AG04449 (cell line): ENCODE data around the gene ARF3.

ENCODE experiments used
- CTCF ChIA-PET: fragments of 350-600 bp; formaldehyde crosslinking; extraction: SDS; loops from one replicate; lab custom pipeline; 2021; ENCODE audit warnings: antibody characterized with exemption; lab: Yijun Ruan, JAX
- POLR2A ChIA-PET: fragments of 400-600, 350-600 bp; formaldehyde crosslinking; extraction: SDS; loops from one replicate; lab custom pipeline; 2020; ENCODE audit warnings: antibody characterized with exemption, inconsistent platforms; lab: Yijun Ruan, JAX
- DNase-seq: peaks from one replicate; pipeline ENCODE4 v3.0.0-alpha.2; 2010; ENCODE audit warnings: low read depth, low spot score
- H3K4me3 ChIP-seq: 2 replicates; pipeline ENCODE4 v1.5.1; 2011; ENCODE audit warnings: low read depth, mild to moderate bottlenecking, control low read depth, low read length
- TF ChIP-seq, protein P1 (sequence below): IDR thresholded peaks from one replicate; pipeline ENCODE4 v1.5.1; 2011; ENCODE audit warnings: mild to moderate bottlenecking, moderate library complexity, low read length, control low read depth, inconsistent platforms; ENCODE audit not compliant: insufficient read depth; ENCODE audit errors: missing control alignments

The ARF3 gene

GRCh38 chr12:48991247-48992050 lies 34.2 kb upstream of the ARF3 start:
- DNase-seq, result no peak
- ChIA-PET CTCF (interaction anchor here (1.1 to 40.7 kb wide), 6 partner anchors 2 to 57 kb away, joined by 3 to 1340 read pairs (median 154); partner anchors contain the start of genes ARF3, DDN, PRKAG1 and WNT1), POLR2A (no interaction called here)
- H3K4me3 ChIP-seq, result no peak overlapping the region
- TF ChIP-seq, protein P1, sequence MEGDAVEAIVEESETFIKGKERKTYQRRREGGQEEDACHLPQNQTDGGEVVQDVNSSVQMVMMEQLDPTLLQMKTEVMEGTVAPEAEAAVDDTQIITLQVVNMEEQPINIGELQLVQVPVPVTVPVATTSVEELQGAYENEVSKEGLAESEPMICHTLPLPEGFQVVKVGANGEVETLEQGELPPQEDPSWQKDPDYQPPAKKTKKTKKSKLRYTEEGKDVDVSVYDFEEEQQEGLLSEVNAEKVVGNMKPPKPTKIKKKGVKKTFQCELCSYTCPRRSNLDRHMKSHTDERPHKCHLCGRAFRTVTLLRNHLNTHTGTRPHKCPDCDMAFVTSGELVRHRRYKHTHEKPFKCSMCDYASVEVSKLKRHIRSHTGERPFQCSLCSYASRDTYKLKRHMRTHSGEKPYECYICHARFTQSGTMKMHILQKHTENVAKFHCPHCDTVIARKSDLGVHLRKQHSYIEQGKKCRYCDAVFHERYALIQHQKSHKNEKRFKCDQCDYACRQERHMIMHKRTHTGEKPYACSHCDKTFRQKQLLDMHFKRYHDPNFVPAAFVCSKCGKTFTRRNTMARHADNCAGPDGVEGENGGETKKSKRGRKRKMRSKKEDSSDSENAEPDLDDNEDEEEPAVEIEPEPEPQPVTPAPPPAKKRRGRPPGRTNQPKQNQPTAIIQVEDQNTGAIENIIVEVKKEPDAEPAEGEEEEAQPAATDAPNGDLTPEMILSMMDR, result no peak

- ChIA-PET POLR2A (no interaction called here), CTCF (interaction anchor here (1.1 to 40.7 kb wide), 4 partner anchors 3 to 56 kb away, joined by 3 to 1340 read pairs (median 672); partner anchors contain the start of genes ARF3, DDN, PRKAG1 and WNT1)
- H3K4me3 ChIP-seq, result no peak overlapping the region
- no peak for DNase-seq
- TF ChIP-seq, protein P1, result no peak
Measured at GRCh38 chr12:48990552-48990951, 33.3 kb upstream of the ARF3 start.

DNA sequence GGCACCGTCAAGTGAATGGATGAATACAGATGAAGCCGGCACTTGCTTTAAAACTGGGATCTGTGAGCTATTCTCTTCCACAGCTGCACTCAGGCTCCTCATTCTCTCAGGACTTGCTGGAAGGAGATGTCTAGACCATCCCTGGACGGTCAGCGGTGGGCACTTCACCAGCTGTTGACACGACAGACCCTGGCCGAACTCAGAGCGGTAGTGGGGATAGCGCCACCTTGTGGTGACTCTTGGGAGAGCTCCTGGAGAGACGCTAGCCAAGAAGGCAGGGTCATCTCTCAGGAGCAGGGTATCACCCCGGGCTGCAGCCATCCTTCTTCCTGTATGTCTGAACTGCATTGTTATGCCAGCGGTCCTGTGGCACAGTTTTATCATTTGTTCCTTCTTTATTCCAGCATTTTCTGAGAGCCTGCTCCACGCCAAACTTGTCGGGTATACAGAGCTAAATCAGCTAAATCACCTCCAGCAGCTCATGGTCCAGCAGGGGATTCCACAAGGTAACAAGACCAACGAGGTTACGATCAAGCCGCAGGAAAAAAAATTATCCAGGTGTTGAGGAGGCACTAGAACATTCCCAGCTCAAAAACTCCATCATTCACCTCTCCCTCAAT lies 30.9 kb upstream of the ARF3 start:
- no peak overlapping the region for H3K4me3 ChIP-seq
- DNase-seq, result no peak
- CTCF ChIA-PET, result interaction anchor here (0.7 to 40.7 kb wide), 29 partner anchors 5 to 191 kb away, joined by 3 to 1340 read pairs (median 6); partner anchors contain the start of genes ARF3, DDN, DDX23 and DHH
- POLR2A ChIA-PET, result interaction anchor here (1.4 kb wide), 1 partner anchor 21 kb away, joined by 3 read pairs; no protein-coding TSS in a partner anchor
- TF ChIP-seq, protein P1, result peak; percentile 85

GRCh38 chr12:48986720-48987291 lies 29.5 kb upstream of the ARF3 start:
- TF ChIP-seq, protein P1, result no peak
- no peak overlapping the region for H3K4me3 ChIP-seq
- ChIA-PET CTCF (interaction anchor here (1.0 to 40.7 kb wide), 10 partner anchors 6 to 134 kb away, joined by 3 to 1340 read pairs (median 14); partner anchors contain the start of genes ARF3, DDN, DDX23 and FKBP11), POLR2A (no interaction called here)
- no peak for DNase-seq

DNA sequence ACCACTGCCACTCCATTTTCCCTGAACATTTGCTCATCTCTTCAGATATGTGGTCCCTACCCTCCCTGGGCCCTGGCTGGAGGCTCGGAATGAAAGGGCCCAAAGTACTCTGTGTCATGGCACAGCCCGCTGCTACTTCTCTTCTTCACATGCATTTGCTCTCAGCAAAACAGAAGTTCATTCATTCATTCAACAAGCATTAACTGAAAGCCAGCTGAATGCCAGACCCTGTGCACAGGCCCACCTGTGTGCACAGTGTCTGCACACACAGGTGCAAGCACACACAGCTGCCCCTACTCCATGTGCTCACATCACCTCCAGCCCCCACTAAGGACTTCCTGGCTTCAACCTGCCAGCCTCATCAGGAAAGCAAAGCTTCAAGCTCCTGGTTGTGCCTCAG lies 28.6 kb upstream of the ARF3 start:
- no peak for DNase-seq
- POLR2A ChIA-PET, result no interaction called here
- no peak overlapping the region for H3K4me3 ChIP-seq
- TF ChIP-seq, protein P1, result no peak
- CTCF ChIA-PET, result interaction anchor here (1.7 to 40.7 kb wide), 4 partner anchors 7 to 133 kb away, joined by 4 to 1340 read pairs (median 702); partner anchors contain the start of genes ARF3, DDN, DDX23 and WNT1

DNA sequence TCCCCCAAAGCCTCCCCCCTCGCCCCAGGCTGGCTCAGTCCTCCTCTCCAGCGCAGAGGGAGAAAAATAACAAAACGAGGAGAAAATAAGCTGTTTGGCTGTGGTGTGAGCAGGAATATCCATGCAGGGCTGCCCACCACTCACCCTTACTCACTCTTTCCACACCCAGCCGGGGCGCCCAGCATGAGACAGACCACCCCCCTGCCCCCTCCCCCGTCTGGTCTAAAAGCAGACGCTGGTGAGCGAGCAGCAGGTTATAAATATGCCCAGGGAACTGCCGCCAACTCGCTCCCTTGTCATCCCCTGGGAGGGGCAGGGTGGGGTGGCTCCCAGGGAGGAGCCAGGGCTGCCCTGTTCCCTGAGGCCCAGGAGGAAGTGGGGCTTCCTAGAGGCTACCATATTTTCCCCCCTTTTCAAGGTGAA lies 28.2 kb upstream of the ARF3 start:
- no peak for DNase-seq
- ChIA-PET CTCF (interaction anchor here (1.6 to 40.7 kb wide), 5 partner anchors 8 to 133 kb away, joined by 4 to 1340 read pairs (median 65); partner anchors contain the start of genes ARF3, DDN, DDX23 and WNT1), POLR2A (no interaction called here)
- TF ChIP-seq, protein P1, result no peak
- no peak overlapping the region for H3K4me3 ChIP-seq
